Measurements from ENCODE around the gene ZDHHC22. TPM values are rescaled to one million over a fixed set of nuclear protein-coding genes. Genes with fewer than 3 reads are reported as not detected.
"Not testable (repeated sequence)": the region's sequence is repeated elsewhere in the genome, so short reads cannot be mapped to it uniquely, and the experiment has no call there.

ZDHHC22 gene
- polyA plus RNA-seq (2012; ENCODE audit: insufficient read depth, insufficient read length), result not detected

DNA sequence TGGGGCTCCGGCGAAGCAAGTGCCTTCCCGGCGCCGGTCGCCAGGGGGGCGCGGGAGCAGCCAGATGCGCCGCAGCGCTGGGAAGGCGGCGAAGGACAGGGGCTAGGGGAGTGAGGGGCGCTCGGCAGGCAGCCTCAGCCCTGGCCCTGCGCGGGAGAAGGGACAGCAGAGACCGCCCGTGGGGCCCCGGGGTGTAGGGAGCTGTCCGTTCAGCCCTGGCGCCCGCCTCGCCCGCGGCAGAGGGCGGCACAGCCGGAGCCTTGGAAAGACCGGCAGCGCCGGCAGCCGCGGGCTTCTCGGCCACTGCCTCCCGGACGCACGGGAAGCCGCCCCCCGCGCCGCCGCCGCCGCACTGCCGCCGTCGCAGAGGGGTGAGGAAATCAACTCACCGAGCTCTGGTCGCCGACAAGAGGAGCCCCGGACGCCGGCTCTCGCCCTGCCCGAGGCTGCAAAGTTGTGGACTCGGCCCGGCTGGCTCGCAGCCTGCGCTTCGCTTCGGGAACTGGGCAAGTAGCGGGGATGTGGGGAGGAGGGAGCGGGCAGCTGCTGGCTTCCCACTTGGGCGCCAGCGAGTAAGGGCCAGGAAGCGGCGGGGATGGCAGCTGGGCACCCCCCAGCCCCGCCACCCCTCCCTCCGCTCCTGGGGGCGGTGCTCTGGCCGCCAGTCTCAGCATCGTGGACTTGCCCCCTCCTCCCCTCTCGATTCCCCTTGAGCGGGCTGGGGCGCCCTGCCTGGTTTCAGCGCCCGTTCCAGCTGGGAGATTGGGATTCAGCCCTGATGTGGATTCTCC is at the start of gene ZDHHC22:
TSS of gene ZDHHC22 (minus strand) at position 578 of the 791 bp plus-strand sequence. CDS start 2,053 bp downstream, outside the sequence.
- no peak within 1 kb of the TSS for H3K4me3 ChIP-seq (ENCODE audit: low read length)
- DNase-seq (ENCODE audit: low read depth, low spot score), result no peak

DNA sequence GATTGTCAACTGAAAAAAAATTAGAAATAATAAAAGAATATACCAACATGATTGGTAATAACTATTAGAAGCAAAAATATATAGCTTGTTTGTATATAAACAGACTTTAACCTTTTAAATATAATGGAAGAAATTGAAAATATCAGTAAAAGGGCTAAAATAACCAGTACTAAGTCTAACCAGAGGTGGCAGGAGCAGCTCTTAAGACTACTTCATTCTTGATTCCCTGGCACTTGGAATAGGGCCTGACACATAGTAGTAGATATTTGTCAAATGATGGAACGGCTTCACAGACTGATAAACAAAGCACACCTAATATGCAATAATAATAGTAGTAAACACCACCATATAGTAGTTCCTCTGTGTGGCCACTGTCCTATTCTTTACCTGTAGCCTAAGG is 49.4 kb upstream of the ZDHHC22 start:
- no peak overlapping the region for H3K4me3 ChIP-seq (ENCODE audit: low read length)
- DNase-seq (ENCODE audit: low read depth, low spot score), result no peak

GRCh38 chr14:77189479-77189878 is 47.9 kb upstream of the ZDHHC22 start:
- DNase-seq (ENCODE audit: low read depth, low spot score), result no peak
- no peak overlapping the region for H3K4me3 ChIP-seq (ENCODE audit: low read length)

GRCh38 chr14:77187649-77188012 is 46.0 kb upstream of the ZDHHC22 start:
- no peak for DNase-seq (ENCODE audit: low read depth, low spot score)
- H3K4me3 ChIP-seq (ENCODE audit: low read length), result no peak overlapping the region

- no peak for DNase-seq (ENCODE audit: low read depth, low spot score)
- no peak overlapping the region for H3K4me3 ChIP-seq (ENCODE audit: low read length)
Observed at GRCh38 chr14:77186911-77187648, 45.5 kb upstream of the ZDHHC22 start.

- H3K4me3 ChIP-seq (ENCODE audit: low read length), result no peak overlapping the region
- DNase-seq (ENCODE audit: low read depth, low spot score), result no peak
Observed at GRCh38 chr14:77185093-77185465, 43.5 kb upstream of the ZDHHC22 start.

GRCh38 chr14:77184396-77185092 is 43.0 kb upstream of the ZDHHC22 start:
- no peak for DNase-seq (ENCODE audit: low read depth, low spot score)
- H3K4me3 ChIP-seq (ENCODE audit: low read length), result no peak overlapping the region

DNA sequence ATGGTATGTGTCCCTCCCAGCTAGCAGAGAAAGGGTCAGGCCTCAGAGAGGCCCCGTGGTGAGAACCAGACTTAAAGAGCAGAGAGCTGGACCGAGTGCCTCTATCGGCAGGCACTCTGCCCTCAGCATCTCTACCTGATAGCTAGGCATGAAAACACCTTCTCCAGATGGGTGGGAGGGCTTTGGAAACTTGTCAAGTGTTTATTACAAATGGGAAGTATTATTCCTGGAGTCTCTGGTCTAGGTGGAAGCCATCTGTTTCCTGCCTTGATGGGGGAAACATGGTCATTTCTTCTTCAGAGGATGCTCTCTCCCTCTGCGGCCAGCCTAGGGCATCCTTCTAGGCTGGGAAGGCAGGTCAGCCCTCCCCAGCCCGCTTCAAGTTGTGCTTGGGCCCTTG is 42.3 kb upstream of the ZDHHC22 start:
- no peak for DNase-seq (ENCODE audit: low read depth, low spot score)
- H3K4me3 ChIP-seq (ENCODE audit: low read length), result no peak overlapping the region

- peak within 1 kb of the TSS; percentile 75 for H3K4me3 ChIP-seq (ENCODE audit: low read length)
- DNase-seq (ENCODE audit: low read depth, low spot score), result peak; percentile 92
Observed at GRCh38 chr14:77181603-77182437, 40.2 kb upstream of the ZDHHC22 start, which contains the start of gene TMEM63C. Gene TMEM63C, plus strand, starts transcription at chr14:77181798. Its CDS starts 37,016 bp downstream, at chr14:77218814.

DNA sequence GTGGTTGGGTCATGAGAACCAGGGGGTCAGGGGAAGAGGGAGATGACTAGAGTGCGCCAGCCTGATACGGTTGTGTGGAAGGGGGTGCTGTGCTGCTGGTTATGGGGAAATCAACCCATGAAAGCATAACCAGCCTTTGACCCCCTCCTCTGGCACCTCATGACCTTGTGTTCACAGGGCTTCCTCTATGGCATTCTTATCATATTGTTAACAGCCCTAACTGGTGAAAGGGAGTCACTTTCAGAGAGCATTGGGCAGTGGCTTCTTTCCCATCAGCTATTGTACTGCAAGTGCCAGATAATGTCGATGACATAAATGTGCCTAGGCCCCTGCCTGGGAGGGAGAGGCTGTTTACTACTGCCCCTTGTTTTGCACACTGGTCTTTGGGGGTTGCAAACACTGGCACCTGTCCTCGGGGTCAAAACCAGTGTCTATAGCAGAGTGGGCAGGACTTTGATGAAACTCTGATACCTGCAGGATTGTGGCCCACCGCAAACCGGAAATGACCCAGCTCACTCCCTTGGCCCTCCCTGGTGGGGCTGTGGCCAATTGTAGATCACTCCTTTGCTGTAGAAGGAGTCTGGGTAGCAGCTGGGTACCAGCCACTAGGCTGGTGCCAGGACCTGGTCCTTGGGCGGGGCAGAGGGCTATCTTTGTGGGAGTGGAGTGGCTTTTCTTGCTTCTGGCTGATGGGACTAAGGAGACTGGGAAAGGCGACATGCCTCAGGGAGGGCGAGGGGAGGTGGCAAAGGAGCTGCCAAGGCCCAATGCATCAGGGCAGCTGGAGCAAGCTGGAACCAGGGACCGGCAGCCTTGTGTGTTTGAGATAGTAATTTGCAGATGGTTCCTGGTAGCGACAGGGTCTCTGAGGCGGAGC is 39.4 kb upstream of the ZDHHC22 start:
- DNase-seq (ENCODE audit: low read depth, low spot score), result no peak
- peak overlapping the region; percentile 75 for H3K4me3 ChIP-seq (ENCODE audit: low read length)

DNA sequence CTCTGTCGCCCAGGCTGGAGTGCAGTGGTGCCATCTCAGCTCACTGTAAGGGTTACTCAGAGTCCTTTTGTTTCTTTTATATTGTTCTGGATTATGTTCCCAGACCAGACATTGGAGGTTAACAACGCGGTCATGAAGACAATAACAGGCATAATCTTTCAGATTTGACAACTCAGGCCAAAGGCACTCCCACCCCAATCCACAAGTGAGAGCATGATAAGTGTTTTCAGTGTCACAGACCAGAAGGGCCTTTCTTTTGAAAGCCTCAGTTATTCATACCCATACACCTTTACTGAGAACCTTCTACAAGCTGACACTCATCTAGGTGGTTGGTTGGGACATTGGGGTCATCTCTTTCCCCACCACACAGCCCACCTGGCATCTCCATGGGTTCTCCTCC is 37.1 kb upstream of the ZDHHC22 start:
- no peak for DNase-seq (ENCODE audit: low read depth, low spot score)
- H3K4me3 ChIP-seq (ENCODE audit: low read length), result no peak overlapping the region

DNA sequence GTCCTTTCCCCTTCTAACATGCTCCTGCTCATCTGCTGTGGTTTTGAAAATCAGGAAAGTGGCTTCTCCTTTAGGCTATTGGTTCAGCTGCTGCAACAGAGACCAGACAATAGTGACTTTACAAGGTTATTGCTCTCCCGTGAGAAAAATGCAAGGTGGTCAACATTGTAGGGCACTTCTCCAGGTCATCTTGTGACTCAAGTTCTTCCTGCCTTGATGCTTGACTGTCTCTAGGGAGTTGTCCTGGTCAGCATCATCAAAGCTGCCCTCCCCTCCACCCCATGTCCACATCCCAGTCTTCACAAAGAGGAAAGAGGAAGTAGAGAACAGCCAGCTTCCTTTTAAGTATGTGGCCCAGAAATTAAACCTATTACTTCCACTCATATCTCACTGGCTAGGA is 36.1 kb upstream of the ZDHHC22 start:
- DNase-seq (ENCODE audit: low read depth, low spot score), result no peak
- no peak overlapping the region for H3K4me3 ChIP-seq (ENCODE audit: low read length)

GRCh38 chr14:77175843-77176242 is 34.3 kb upstream of the ZDHHC22 start:
- no peak overlapping the region for H3K4me3 ChIP-seq (ENCODE audit: low read length)
- DNase-seq (ENCODE audit: low read depth, low spot score), result no peak

DNA sequence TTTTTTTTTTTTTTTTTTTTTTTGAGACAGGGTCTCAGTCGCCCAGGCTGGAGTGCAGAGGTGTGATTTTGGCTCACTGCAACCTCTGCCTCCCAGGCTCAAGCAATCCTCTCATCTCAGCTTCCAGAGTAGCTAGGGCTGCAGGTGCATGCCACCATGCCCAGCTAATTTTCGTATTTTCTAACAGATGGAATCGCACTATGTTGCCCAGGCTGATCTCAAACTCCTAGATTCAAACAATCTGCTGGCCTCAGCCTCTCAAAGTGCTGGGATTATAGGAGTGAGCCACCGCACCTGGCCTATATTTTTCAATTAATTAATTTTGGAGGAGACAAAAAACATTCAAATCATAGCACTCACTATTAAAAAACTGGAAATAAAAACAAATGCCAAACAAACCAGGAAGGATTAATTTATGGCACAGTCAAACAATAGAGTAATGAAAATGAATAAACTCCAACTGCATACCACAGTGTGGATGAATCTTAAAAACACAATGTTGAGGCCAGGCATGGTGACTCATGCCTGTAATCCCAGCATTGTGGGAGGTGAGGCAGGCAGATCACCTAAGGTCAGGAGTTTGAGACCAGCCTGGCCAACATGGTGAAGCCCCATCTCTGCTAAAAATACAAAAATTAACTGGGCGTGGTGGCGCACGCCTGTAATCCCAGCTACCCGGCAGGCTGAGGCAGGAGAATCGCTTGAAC is 32.5 kb upstream of the ZDHHC22 start:
- not testable (repeated sequence) for H3K4me3 ChIP-seq (ENCODE audit: low read length); DNase-seq (ENCODE audit: low read depth, low spot score)

- no peak overlapping the region for H3K4me3 ChIP-seq (ENCODE audit: low read length)
Observed at GRCh38 chr14:77172916-77173315, 31.3 kb upstream of the ZDHHC22 start.

DNA sequence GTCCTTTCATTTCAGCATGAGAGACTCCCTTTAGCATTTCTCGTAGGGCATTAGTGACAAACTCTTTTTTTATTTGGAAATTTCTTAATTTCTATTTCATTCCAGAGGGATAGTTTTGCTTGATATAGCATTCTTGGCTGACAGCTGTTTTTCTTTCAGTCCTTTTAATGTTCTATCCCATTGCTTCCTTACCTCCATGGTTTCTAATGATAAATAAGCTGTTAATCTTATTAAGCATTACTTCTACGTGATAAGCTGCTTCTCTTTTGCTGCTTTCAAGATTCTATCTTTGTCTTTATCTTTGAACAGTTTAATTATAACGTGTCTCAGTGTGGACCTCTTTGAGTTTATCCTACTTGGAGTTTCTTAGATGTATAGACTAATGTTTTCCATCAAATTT is 28.5 kb upstream of the ZDHHC22 start:
- DNase-seq (ENCODE audit: low read depth, low spot score), result no peak
- H3K4me3 ChIP-seq (ENCODE audit: low read length), result no peak overlapping the region

More at GRCh38 chr14:77172916-77173315, 31.3 kb upstream of the ZDHHC22 start:
- no peak for DNase-seq (ENCODE audit: low read depth, low spot score)

- DNase-seq (ENCODE audit: low read depth, low spot score), result no peak
- H3K4me3 ChIP-seq (ENCODE audit: low read length), result no peak overlapping the region
Observed at GRCh38 chr14:77161011-77161410, 19.4 kb upstream of the ZDHHC22 start.

DNA sequence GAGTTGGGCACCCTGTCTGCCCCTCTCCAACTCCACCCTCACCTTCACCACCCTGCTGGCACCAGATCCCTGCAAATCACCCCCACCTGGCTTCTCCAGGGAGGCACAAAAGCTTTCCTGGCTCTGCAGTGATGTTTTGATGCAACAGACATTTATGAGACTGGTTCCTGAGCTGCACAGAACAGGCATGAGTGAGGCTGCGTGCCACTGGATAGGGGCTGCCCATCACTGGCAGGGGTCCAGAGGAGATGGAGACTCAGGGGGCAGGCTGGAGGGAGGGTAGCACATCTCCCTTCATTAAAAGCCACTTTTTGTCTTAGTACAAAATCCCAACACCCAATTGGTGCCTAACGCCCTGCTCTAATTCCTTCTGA is 17.3 kb upstream of the ZDHHC22 start:
- H3K4me3 ChIP-seq (ENCODE audit: low read length), result no peak overlapping the region
- no peak for DNase-seq (ENCODE audit: low read depth, low spot score)
